H9 (cell line): ENCODE measurements around the gene TMA16. TPM values are rescaled to one million over a fixed set of nuclear protein-coding genes. Genes with fewer than 3 reads are reported as not detected.

Experiments used
- DNase-seq: peaks from one replicate; pipeline ENCODE4 v3.0.0-alpha.2; 2017
- H2AFZ ChIP-seq: one replicate; pipeline ENCODE4 v1.6.1; 2013; ENCODE audit warnings: mild to moderate bottlenecking, low read length, control low read depth, moderate library complexity
- H2AK5ac ChIP-seq: 2 replicates; pipeline ENCODE4 v1.6.1; 2013; ENCODE audit warnings: low read length, control low read depth, mixed read lengths; ENCODE audit not compliant: insufficient read length
- H2BK120ac ChIP-seq: one replicate; pipeline ENCODE4 v1.6.1; 2013; ENCODE audit warnings: low read depth, mild to moderate bottlenecking, low read length, control low read depth, inconsistent platforms; ENCODE audit not compliant: poor library complexity, severe bottlenecking
- H2BK12ac ChIP-seq: 2 replicates; pipeline ENCODE4 v1.6.1; 2013; ENCODE audit warnings: low read length, control low read depth, mixed read lengths, low read depth; ENCODE audit not compliant: insufficient read length
- H2BK15ac ChIP-seq: 2 replicates; pipeline ENCODE4 v1.6.1; 2013; ENCODE audit warnings: low read depth, low read length, control low read depth
- H2BK20ac ChIP-seq: one replicate; pipeline ENCODE4 v1.6.1; 2013; ENCODE audit warnings: low read depth, mild to moderate bottlenecking, low read length, control low read depth, inconsistent platforms; ENCODE audit not compliant: poor library complexity, severe bottlenecking
- H2BK5ac ChIP-seq: 2 replicates; pipeline ENCODE4 v1.6.1; 2013; ENCODE audit warnings: low read length, control low read depth, mixed read lengths; ENCODE audit not compliant: insufficient read length
- H3K14ac ChIP-seq: 2 replicates; pipeline ENCODE4 v1.6.1; 2013; ENCODE audit warnings: low read length, control low read depth; ENCODE audit not compliant: insufficient read depth
- H3K18ac ChIP-seq: 2 replicates; pipeline ENCODE4 v1.6.1; 2013; ENCODE audit warnings: low read depth, mild to moderate bottlenecking, mixed read lengths, low read length, control low read depth; ENCODE audit not compliant: insufficient read length
- H3K23ac ChIP-seq: 2 replicates; pipeline ENCODE4 v1.6.1; 2013; ENCODE audit warnings: low read length, control low read depth, mixed read lengths, low read depth; ENCODE audit not compliant: insufficient read length
- H3K23me2 ChIP-seq: 2 replicates; pipeline ENCODE4 v1.6.1; 2013; ENCODE audit warnings: low read depth, mild to moderate bottlenecking, mixed read lengths, low read length, control low read depth; ENCODE audit not compliant: insufficient read length, poor library complexity, severe bottlenecking
- H3K27ac ChIP-seq: 2 replicates; pipeline ENCODE4 v1.5.1; 2013; ENCODE audit warnings: low read length, control low read depth, mixed read lengths, low read depth; ENCODE audit not compliant: insufficient read length
- H3K27me3 ChIP-seq: 2 replicates; pipeline ENCODE4 v1.6.1; 2013; ENCODE audit warnings: low read length, control low read depth, inconsistent platforms; ENCODE audit not compliant: insufficient read depth
- H3K4ac ChIP-seq: 2 replicates; pipeline ENCODE4 v1.6.1; 2013; ENCODE audit warnings: low read depth, mild to moderate bottlenecking, control low read depth, inconsistent platforms, low read length, moderate library complexity
- H3K4me1 ChIP-seq: 2 replicates; pipeline ENCODE4 v1.6.1; 2013; ENCODE audit warnings: low read length, control low read depth, inconsistent platforms; ENCODE audit not compliant: insufficient read depth
- H3K4me2 ChIP-seq: 2 replicates; pipeline ENCODE4 v1.6.1; 2013; ENCODE audit warnings: low read length, control low read depth, mixed read lengths; ENCODE audit not compliant: insufficient read length, insufficient read depth
- H3K56ac ChIP-seq: 2 replicates; pipeline ENCODE4 v1.6.1; 2013; ENCODE audit warnings: low read depth, mild to moderate bottlenecking, mixed read lengths, low read length, control low read depth; ENCODE audit not compliant: insufficient read length
- H3K79me1 ChIP-seq: 2 replicates; pipeline ENCODE4 v1.6.1; 2013; ENCODE audit warnings: low read depth, mild to moderate bottlenecking, moderate library complexity, low read length, control low read depth, inconsistent platforms; ENCODE audit not compliant: insufficient read depth, poor library complexity, severe bottlenecking
- H3K79me2 ChIP-seq: 2 replicates; pipeline ENCODE4 v1.6.1; 2013; ENCODE audit warnings: low read length, control low read depth, inconsistent platforms; ENCODE audit not compliant: insufficient read depth
- H3K9ac ChIP-seq: 2 replicates; pipeline ENCODE4 v1.6.1; 2013; ENCODE audit warnings: low read length, control low read depth, mixed read lengths; ENCODE audit not compliant: insufficient read length; ENCODE audit errors: extremely low read depth
- H3K9me3 ChIP-seq: one replicate; pipeline ENCODE4 v1.6.1; 2013; ENCODE audit warnings: low read depth, low read length, inconsistent platforms; ENCODE audit not compliant: control insufficient read depth
- H3T11ph ChIP-seq: one replicate; pipeline ENCODE4 v1.6.1; 2013; ENCODE audit warnings: mild to moderate bottlenecking, low read length, control low read depth, inconsistent platforms
- H4K20me1 ChIP-seq: one replicate; pipeline ENCODE4 v1.6.1; 2013; ENCODE audit not compliant: control insufficient read depth, insufficient read length, insufficient read depth
- H4K5ac ChIP-seq: 2 replicates; pipeline ENCODE4 v1.6.1; 2013; ENCODE audit warnings: low read depth, mild to moderate bottlenecking, mixed read lengths, low read length, control low read depth; ENCODE audit not compliant: insufficient read length
- H4K8ac ChIP-seq: replicated peaks from 2 replicates; pipeline ENCODE4 v1.6.1; 2013; ENCODE audit warnings: low read length, control low read depth, mixed read lengths, low read depth; ENCODE audit not compliant: insufficient read length
- H4K91ac ChIP-seq: 2 replicates; pipeline ENCODE4 v1.6.1; 2013; ENCODE audit warnings: low read depth, mild to moderate bottlenecking, moderate library complexity, mixed read lengths, low read length, control low read depth; ENCODE audit not compliant: insufficient read length
- H3K27ac Mint-ChIP-seq, 3 experiments: 2 replicates in 2 of 3; 3 replicates in 1 of 3; pipeline ENCODE4 v1.8.0; 2020 to 2021; ENCODE audit warnings: mixed read lengths in 3 of 3, mild to moderate bottlenecking in 1 of 3, moderate library complexity in 1 of 3
- H3K27me3 Mint-ChIP-seq: 2 replicates; pipeline ENCODE4 v1.8.0; 2021; ENCODE audit warnings: low read depth, mild to moderate bottlenecking, moderate library complexity, mixed read lengths
- H3K36me3 Mint-ChIP-seq, 3 experiments: 2 replicates in 2 of 3; 3 replicates in 1 of 3; pipeline ENCODE4 v1.8.0; 2020 to 2021; ENCODE audit warnings: low read depth in 3 of 3, mixed read lengths in 3 of 3; ENCODE audit not compliant: insufficient read depth in 1 of 3
- H3K4me1 Mint-ChIP-seq, 2 experiments: 2 replicates each; pipeline ENCODE4 v1.8.0; 2020; ENCODE audit warnings: mixed read lengths in 2 of 2
- H3K4me3 Mint-ChIP-seq, 2 experiments: 2 replicates in 1 of 2; 3 replicates in 1 of 2; pipeline ENCODE4 v1.8.0; 2020 to 2021; ENCODE audit warnings: mild to moderate bottlenecking in 2 of 2, mixed read lengths in 2 of 2, moderate library complexity in 1 of 2
- H3K9me3 Mint-ChIP-seq, 2 experiments: 2 replicates in 1 of 2; 3 replicates in 1 of 2; pipeline ENCODE4 v1.8.0; 2020; ENCODE audit warnings: mild to moderate bottlenecking in 2 of 2, mixed read lengths in 2 of 2, moderate library complexity in 1 of 2
- CTCF ChIP-seq: fragments of 200-600 bp; sonication (generic); conservative IDR thresholded peaks from 3 replicates; pipeline ENCODE4 v1.8.0; 2021; ENCODE audit warnings: antibody characterized with exemption, mild to moderate bottlenecking
- WGBS: extraction: QIAGEN DNeasy Blood & Tissue Kit; methylation state at CpG from one replicate; pipeline ENCODE4 v1.1.7; 2013; ENCODE audit warnings: missing lambda C conversion rate, low lambda C conversion rate, mixed read lengths; ENCODE audit not compliant: insufficient read length; ENCODE audit errors: extremely low coverage; 5-methylcytosine and 5-hydroxymethylcytosine counted together
- total RNA-seq: library from RNA; stranded (reverse); gene quantifications from 2 replicates; pipeline ENCODE4 v1.2.1, GENCODE V29; 2021

The TMA16 gene
- total RNA-seq, 1 experiment from 2014 or later: 61.3 TPM

- Mint-ChIP-seq H3K36me3 (no peaks in the 10 kb centered on the region; a peak in 1 of 7 replicates), H3K27me3 (no peaks in the 10 kb centered on the region), H3K9me3 (peaks cover 0 to 2% of the 10 kb centered on the region in 2 experiments; a peak in 1 of 5 replicates), H3K4me3 (no peak overlapping the region), H3K4me1 (0 out of 4 replicates have a peak, but pooled peaks cover 0 to 2% of the 10 kb centered on the region in 2 experiments), H3K27ac (no peak overlapping the region)
- Histone ChIP-seq H4K91ac (no peak overlapping the region), H3T11ph (no peak overlapping the region), H2BK20ac (no peak overlapping the region), H3K4me2 (no peak overlapping the region), H3K4ac (no peak overlapping the region), H3K9me3 (no peaks in the 10 kb centered on the region), H3K27ac (no peak overlapping the region), H3K14ac (no peak overlapping the region), H4K8ac (no peak overlapping the region), H2BK12ac (no peak overlapping the region), H3K56ac (no peak overlapping the region), H3K79me2 (no peaks in the 10 kb centered on the region), H2AFZ (no peak overlapping the region), H3K18ac (no peak overlapping the region), H2BK120ac (no peak overlapping the region), H3K27me3 (no peaks in the 10 kb centered on the region), H3K4me1 (no peaks in the 10 kb centered on the region), H4K20me1 (no peaks in the 10 kb centered on the region), H2BK15ac (no peak overlapping the region), H3K9ac (no peak overlapping the region), H3K23me2 (no peaks in the 10 kb centered on the region), H4K5ac (no peak overlapping the region), H3K79me1 (no peaks in the 10 kb centered on the region), H2BK5ac (no peak overlapping the region), H2AK5ac (no peak overlapping the region), H3K23ac (no peak overlapping the region)
- WGBS: no CpG with 5 or more reads among the region's 4 CpGs
- peak; percentile 66 for DNase-seq
- peak; percentile 76 for TF ChIP-seq CTCF
Measured at GRCh38 chr4:163484906-163485305, 9.6 kb upstream of the TMA16 start.
